ENCODE data around the gene NT5C.

- TF ChIP-seq CTCF (IDR thresholded peaks at IDR 0.05) (no peak), POLR2A (IDR thresholded peaks at IDR 0.05) (no peak)
Measured at GRCh38 chr17:75116737-75117136, 14.8 kb downstream of the NT5C start.

All from Peyer's patch (tissue), 4 donors.